ENCODE results near the gene SGMS1. TPM values are rescaled to one million over a fixed set of nuclear protein-coding genes. Genes with fewer than 3 reads are reported as not detected.
A peak's percentile ranks its signal among the peaks of the same experiment; 100 is the strongest.

The SGMS1 gene
- total RNA-seq, 1 experiment from 2014 or later, result 20.4 TPM

DNA sequence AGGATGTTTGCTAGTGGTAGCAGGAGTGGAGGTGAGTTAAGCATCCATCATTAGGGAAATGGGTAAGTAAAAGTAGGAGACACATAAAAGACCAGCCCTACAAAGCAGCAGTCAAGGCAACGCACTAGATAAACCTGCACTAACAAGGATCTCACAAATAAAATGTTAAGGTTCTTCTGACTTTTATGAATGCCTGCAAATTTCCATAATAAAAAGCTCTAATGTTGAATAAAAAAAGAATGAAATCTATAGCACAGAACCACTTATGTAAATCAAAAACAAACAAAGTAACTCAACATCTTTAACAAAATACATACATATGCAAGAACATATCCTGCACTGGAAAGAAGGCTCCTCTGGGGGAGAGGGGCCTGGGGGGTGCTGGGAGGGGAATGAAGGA is 4.6 kb downstream of the SGMS1 start:
- H3K27ac Mint-ChIP-seq, result peak overlapping the region; percentile 85 to 98 (median 86)
- H3K4me1 Mint-ChIP-seq, result peaks cover 63 to 75% of the 10 kb centered on the region in 2 experiments

More for the DNA sequence above, 4.6 kb downstream of the SGMS1 start:
- Histone ChIP-seq H3K14ac (ENCODE audit: insufficient read depth, low read length) (no peak overlapping the region), H2BK120ac (ENCODE audit: low read depth, low read length, poor library complexity, severe bottlenecking) (no peak overlapping the region), H2BK5ac (ENCODE audit: insufficient read length, low read length) (no peak overlapping the region), H3K27ac (ENCODE audit: insufficient read length, low read depth, low read length) (peak overlapping the region; percentile 71), H3K4me1 (ENCODE audit: insufficient read depth, low read length) (peaks cover 13% of the 10 kb centered on the region; the same call in 1 of the 2 replicates), H2BK15ac (ENCODE audit: low read depth, low read length) (no peak overlapping the region), H3K56ac (ENCODE audit: insufficient read length, low read depth, low read length) (no peak overlapping the region), H3K4me2 (ENCODE audit: insufficient read depth, insufficient read length, low read length) (peak overlapping the region; percentile 55), H3K79me1 (ENCODE audit: insufficient read depth, low read depth, low read length, poor library complexity, severe bottlenecking) (no peaks in the 10 kb centered on the region), H3T11ph (ENCODE audit: low read length) (no peak overlapping the region), H3K4ac (ENCODE audit: low read depth, low read length) (no peak overlapping the region), H4K20me1 (ENCODE audit: control insufficient read depth, insufficient read depth, insufficient read length) (no peaks in the 10 kb centered on the region), H3K79me2 (ENCODE audit: insufficient read depth, low read length) (no peaks in the 10 kb centered on the region; the same call in 1 of the 2 replicates), H2AK5ac (ENCODE audit: insufficient read length, low read length) (no peak overlapping the region), H3K9me3 (ENCODE audit: control insufficient read depth, low read depth, low read length) (no peaks in the 10 kb centered on the region), H3K23ac (ENCODE audit: insufficient read length, low read depth, low read length) (no peak overlapping the region), H3K9ac (ENCODE audit: extremely low read depth, insufficient read length, low read length) (no peak overlapping the region), H4K8ac (replicated peaks; ENCODE audit: insufficient read length, low read depth, low read length) (no peak overlapping the region), H2BK20ac (ENCODE audit: low read depth, low read length, poor library complexity, severe bottlenecking) (no peak overlapping the region), H3K18ac (ENCODE audit: insufficient read length, low read depth, low read length) (no peak overlapping the region), H3K27me3 (ENCODE audit: insufficient read depth, low read length) (no peaks in the 10 kb centered on the region), H2AFZ (ENCODE audit: low read length) (no peak overlapping the region), H4K5ac (ENCODE audit: insufficient read length, low read depth, low read length) (no peak overlapping the region), H2BK12ac (ENCODE audit: insufficient read length, low read depth, low read length) (no peak overlapping the region), H3K23me2 (ENCODE audit: insufficient read length, low read depth, low read length, poor library complexity, severe bottlenecking) (peaks cover 16% of the 10 kb centered on the region), H4K91ac (ENCODE audit: insufficient read length, low read depth, low read length) (no peak overlapping the region)
- Mint-ChIP-seq H3K36me3 (ENCODE audit: insufficient read depth in 1 of 3, low read depth in 3 of 3) (no peaks in the 10 kb centered on the region), H3K4me3 (peak overlapping the region; percentile 35 to 69), H3K27me3 (ENCODE audit: low read depth) (peaks cover 2% of the 10 kb centered on the region), H3K9me3 (no peaks in the 10 kb centered on the region)
- WGBS (ENCODE audit: extremely low coverage, insufficient read length, low lambda C conversion rate), result no CpG with 5 or more reads among the region's 1 CpG
- TF ChIP-seq, protein P1, sequence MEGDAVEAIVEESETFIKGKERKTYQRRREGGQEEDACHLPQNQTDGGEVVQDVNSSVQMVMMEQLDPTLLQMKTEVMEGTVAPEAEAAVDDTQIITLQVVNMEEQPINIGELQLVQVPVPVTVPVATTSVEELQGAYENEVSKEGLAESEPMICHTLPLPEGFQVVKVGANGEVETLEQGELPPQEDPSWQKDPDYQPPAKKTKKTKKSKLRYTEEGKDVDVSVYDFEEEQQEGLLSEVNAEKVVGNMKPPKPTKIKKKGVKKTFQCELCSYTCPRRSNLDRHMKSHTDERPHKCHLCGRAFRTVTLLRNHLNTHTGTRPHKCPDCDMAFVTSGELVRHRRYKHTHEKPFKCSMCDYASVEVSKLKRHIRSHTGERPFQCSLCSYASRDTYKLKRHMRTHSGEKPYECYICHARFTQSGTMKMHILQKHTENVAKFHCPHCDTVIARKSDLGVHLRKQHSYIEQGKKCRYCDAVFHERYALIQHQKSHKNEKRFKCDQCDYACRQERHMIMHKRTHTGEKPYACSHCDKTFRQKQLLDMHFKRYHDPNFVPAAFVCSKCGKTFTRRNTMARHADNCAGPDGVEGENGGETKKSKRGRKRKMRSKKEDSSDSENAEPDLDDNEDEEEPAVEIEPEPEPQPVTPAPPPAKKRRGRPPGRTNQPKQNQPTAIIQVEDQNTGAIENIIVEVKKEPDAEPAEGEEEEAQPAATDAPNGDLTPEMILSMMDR (conservative IDR thresholded peaks at IDR 0.05), result no peak
- DNase-seq, result no peak
